ENCODE measurements around the gene ALG14.

GRCh38 chr1:95005584-95005983 is 67.2 kb downstream of the ALG14 start:
- TF ChIP-seq CTCF (IDR thresholded peaks at IDR 0.05; ENCODE audit: borderline replicate concordance, extremely low read depth, low read length, poor library complexity, severe bottlenecking) (no peak), EZH2 (IDR thresholded peaks at IDR 0.05; ENCODE audit: borderline replicate concordance, low read depth, low read length, severe bottlenecking) (no peak)

Measured in DND-41 (cell line).